Stimulated activated CD4-positive, alpha-beta T cell treated with anti-CD3 and anti-CD28 coated beads, Interleukin-4, amount 100 ng/mL, for 24 hours (primary cell): ENCODE measurements around the gene TLCD2.
"Not testable (repeated sequence)": the region's sequence is repeated elsewhere in the genome, so short reads cannot be mapped to it uniquely, and the experiment has no call there.

ENCODE experiments used
- DNase-seq: peaks from one replicate; pipeline ENCODE4 v3.0.0-alpha.2; 2020

TLCD2 gene

GRCh38 chr17:1684378-1685189 lies 25.6 kb downstream of the TLCD2 start, which contains the start of gene PRPF8:
Gene PRPF8, minus strand, starts transcription at chr17:1684867. Its CDS starts 296 bp downstream, at chr17:1684571.
- peak; percentile 99 for DNase-seq

- DNase-seq = no peak
Measured at GRCh38 chr17:1683459-1683858, 26.7 kb downstream of the TLCD2 start.

DNA sequence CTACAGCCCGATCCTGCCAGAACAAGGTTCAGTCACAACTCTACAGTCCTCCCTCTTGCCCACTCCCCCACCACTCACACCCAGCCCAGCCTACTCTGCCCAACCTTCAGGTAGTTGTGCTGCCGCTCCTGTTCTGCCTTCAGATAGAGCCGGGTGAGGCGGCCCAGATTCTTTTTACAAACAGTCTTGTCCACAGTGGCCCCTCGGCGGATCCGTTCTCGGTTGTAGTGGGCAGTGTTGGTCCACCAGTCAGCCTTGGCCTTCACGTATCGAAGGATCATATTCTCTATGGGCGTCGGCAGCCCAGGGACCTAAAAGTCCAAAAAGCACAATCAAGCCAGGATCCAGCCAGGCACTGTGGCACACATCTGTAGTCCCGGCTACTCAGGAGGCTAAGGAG lies 33.8 kb downstream of the TLCD2 start:
- DNase-seq = no peak

DNA sequence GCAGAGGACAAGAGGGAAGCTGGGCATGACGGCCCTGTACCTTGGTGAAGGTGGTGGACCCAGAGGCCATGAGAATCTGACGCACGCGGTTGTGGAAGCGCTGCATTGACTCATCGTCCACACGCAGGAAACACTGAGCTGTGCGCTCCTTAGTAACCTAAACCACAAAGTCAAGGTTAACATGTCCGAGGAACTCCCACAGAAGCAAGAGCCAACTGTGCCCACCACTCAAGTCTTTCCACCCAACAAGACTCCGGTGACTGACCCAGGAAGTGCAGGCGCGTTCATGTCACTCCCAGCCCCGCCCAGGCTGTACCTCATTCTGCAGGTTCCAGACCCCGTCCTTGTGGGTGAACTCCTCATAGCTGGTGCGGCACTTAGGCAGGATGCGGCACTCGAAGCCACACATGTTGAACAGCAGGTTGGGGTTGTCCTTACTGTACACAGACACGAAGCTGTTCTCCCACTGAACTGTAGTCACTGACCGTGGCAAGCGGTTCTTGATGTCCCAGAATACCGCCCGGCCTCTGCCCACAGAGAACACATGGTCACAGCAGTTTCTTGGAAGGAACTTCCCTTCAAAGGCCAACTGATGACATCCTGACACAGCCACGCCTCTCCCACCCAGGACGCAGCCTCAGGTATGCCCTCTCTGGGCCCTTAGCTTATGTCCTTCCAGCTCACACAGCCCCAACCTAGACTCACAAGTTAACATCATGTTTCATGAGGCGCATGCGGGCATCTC lies 37.0 kb downstream of the TLCD2 start:
- peak; percentile 26 for DNase-seq

- not testable (repeated sequence) for DNase-seq
Measured at GRCh38 chr17:1663934-1664333, 46.2 kb downstream of the TLCD2 start.

DNA sequence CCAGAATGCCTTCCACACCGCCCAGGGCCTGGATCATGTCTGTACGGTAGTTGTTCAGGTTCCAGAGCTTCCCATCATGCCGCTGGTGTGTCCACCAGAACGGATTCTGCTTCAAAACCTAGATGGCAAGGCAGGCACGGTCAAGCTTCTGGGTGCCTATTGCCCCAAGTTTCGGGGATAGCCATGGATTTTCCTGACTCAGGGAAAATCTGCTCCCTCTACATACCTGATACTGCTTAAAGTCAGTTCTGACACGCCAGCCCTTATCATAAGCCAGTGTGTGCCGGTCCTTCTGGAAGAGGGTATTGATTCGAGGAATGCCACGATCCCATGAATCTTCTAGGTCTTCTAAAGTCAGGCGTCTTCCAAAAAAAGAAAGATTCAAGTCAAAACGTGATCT lies 49.1 kb downstream of the TLCD2 start:
- DNase-seq = no peak

DNA sequence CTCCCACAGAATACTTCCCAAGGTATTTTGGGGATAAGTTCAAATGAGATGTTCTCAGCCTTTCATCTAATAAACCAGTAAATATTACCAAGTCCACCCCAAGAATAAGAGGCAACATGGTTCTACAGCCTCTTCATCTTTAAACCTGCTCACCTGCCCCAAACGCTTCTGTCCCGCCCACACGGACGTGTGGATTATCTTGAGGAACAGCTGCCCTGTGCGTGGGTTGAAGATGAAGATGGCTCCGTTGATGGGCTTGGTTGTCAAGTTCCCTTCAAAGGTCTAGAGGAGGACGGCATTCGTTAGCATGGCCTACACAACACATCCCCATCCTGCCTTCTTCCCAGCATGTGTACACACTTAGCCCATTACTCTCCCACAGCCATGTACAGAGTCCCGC lies 52.1 kb downstream of the TLCD2 start:
- no peak for DNase-seq

- no peak for DNase-seq
Measured at GRCh38 chr17:1653735-1654134, 56.4 kb downstream of the TLCD2 start.

GRCh38 chr17:1652794-1653193 lies 57.4 kb downstream of the TLCD2 start:
- not testable (repeated sequence) for DNase-seq
